Medulla oblongata (tissue), 1 donor: ENCODE measurements around the gene PIGO.

Source experiments
- DNase-seq: peaks from one replicate; pipeline ENCODE4 v3.0.0-alpha.2; 2015; ENCODE audit errors: extremely low spot score

PIGO gene

DNA sequence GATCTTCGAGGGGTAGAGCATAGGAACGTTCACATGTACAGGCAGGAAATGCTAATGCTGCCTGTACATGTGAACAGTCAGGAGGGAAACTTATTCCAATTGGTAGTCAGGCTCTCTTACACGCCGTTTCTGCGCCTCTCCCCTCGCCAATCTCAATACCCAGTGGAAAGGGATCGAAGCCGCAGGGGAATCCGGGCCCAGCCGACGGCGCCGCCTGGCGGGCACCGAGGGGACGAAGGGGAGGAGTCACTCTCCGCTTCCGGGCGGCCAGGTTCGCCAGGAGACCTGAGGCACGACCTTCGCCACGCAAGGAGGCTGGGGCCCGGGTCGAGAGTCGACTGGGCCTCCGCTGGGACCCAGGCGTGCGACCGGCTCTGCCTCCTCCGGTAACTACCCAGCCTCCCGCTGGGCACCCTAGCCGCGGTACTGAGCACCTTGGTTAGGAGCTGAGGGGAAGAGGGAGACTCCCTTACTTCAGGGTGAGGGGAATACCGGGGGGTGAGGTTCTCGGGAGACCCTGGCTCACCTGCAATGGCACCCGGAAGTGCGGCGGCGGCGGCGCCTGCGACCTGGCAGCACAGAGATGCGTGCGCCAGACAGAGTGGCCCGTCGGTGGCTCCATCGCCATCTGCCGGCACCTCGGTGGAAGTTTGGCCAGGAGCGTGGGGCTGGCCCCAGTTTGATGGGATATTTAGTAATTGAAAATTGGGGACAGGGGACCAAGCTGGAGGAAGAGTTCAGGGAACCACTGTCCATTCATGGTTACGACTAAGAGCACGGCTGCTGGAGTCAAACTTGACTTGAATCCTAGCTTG, at the start of gene PIGO:
TSS of gene PIGO (minus strand) at position 557 of the 815 bp plus-strand sequence. CDS start 1,026 bp downstream, outside the sequence.
- peak; percentile 86 for DNase-seq

DNA sequence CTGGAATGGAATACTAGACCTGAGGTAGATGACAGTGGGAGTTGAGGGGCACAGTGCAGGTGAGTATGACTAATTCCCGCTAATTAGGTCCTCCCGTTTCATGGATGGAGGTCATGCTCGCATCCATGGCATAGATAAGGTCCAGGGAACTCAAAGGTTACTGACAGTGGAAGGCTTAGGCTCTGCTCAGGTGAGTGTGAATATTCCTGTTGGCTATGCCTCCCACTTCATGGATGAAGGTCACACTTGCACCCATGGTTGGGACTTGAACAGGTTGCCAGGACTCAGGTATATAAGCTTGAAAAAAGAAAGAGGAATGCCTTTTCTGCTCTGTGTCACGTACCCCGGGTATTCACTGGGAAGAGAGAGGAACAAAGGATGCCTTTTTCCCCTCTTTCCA, 45.6 kb upstream of the PIGO start:
- no peak for DNase-seq

DNA sequence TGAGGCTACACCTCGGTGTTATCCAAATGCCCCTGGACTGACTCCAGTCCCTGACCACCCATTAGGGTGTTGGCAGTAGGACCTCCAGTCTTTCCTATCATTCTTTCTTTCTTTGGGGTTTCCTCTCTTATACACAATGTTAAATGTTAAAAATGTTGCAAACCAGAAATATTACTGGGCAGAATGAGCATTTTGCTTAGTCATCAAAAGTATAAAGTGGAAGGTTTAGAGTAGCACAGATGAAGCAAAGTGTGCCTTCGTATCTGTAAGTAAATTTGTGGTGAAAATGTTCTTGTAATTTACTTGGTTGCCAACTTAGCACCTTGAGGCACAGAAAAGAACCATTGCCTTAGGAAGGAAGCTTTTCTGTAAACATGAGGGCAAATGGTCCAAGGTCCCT, 43.7 kb upstream of the PIGO start:
- DNase-seq, result no peak

DNA sequence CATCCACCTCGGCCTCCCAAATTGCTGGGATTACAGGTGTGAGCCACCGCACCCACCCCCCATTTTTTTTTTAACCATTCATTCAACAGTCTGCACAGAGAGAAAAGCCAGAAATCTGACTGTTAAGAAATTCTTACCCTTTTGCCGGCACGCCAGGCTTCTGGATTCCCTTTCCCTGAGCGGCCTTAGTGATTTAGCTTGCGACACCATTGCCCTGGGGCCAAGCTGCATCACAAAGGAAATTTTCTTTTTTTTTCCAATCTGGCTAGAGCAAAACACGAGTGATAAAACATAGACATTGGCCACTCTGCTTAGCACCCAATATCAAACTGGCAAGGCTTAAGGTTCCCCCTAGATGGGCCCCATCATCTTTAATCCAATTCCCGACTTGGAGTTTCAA, 40.5 kb upstream of the PIGO start:
- no peak for DNase-seq

DNA sequence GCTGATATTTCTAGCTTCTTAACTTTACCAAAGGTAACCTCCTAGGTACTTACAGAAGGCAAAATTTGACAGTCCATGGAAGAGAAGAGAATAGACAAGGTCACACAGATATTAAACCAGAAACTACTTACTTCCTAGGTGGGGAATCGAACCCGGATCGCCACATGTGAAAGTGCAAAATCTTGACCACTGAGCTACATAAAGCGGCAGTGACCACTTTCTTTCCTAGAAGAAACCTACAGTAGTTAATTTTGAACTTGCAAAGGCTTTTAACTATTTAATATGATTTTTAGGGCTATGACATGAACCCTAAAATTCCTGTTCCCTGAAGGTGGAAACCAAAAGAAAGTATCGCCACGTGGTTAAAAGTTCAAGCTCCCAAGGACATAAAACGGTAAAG, 39.6 kb upstream of the PIGO start:
- no peak for DNase-seq

DNA sequence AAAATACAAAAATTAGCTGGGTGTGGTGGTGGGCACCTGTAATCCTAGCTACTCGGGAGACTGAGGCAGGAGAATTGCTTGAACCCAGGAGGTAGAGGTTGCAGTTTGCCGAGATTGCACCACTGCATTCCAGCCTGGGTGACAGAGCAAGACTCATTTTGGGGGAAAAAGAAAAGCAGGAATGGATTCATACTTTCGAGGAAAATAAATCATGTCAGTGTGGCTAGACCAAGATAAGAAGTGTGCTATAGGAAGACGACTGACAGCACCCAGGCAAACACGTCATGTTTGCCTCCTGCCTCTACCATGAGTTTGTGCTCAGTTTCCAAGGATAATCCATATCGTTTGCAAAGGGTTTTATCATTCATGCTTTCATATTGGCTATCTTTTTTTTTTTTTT, 38.5 kb upstream of the PIGO start:
- DNase-seq, result no peak

DNA sequence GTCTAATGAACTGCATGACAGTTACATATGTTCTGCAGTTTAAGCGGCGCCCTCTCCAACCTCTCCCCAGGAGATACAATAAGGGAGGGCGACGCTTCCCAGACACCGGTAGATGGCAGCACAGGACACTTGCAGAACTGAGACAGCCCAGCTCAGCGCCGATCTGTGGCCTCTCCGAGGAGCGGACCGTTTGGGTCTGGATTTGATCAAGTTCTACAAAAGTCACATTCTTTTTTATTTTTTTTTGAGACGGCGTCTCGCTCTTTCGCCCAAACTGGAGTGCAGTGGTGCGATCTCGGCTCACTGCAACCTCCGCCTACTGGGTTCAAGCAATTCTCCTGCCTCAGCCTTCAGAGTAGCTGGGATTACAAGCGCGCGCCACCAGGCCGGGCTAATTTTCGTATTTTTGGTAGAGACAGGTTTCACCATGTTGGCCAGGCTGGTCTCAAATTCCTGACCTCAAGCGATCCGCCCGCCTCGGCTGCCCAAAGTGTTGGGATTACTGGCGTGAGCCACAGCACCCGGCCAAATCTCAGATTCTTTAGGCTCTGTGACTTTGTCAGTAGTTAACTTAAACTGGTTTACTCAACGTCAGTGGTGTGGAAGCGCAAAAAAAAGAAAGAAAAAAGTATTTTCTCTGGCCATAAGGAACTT, 20.6 kb upstream of the PIGO start:
- DNase-seq, result peak; percentile 97

DNA sequence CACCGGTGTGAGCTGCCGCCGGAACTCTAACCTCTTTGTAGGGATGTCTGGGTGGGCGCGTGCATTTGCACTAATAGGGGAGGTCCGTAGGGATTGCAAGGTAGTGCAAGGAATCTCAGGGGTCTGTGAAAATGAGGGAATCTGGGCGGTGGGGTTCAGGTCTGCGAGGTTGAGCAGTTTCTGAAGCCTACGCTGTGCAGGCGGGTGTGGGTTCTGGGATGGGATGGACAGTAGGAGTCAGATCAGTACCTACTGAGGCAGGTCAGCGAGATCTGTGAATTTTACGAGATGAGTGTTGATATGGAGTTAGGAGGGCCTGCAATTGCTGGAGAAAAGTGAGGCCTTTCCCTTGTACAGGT, 20.1 kb upstream of the PIGO start:
- DNase-seq, result no peak

DNA sequence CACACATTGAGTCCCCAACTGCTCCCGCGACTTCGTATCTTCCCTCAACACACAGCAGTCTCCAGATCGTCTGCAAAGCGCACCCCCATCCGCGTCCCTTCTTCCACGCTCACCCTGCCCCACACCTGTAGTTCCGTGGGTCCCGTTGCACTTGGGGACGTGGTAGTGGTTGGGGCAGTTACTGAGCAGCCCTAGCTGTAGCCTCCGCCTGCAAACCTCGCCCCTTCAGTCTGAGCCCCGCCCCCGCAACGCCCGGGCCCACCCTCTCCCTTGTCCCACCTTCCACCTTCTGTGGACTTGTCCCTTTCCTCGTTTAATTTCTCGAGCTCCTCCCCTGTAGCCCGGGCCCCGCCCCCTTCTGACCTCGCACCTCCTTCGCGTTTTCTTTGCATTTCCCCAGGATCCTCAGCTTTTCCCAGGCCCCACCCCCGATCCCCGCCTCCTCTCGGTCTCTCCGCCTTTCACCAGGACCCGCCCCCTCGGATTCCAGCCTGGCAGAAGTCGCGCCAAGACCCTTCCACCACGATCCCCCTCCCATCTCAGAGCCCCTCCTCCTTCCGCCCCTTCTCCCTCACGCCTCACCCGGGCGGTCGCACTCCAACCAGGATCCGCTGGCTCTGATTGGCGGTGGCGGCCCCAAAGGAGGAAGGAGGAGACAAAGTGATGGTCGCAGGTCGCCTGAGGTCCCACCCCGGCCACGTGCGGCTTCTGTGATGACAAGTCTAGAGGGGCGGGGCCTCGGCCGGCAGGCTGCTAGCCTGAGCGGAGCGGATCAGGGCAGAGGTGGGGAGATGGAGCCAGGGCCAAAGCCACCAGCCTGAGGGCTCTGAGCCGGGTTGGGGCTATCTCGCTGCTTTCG, 19.5 kb upstream of the PIGO start, which contains the start of gene ATOSB:
TSS of gene ATOSB (minus strand) at position 183 of the 859 bp plus-strand sequence. CDS start 7,588 bp downstream, outside the sequence.
- peak; percentile 91 for DNase-seq

DNA sequence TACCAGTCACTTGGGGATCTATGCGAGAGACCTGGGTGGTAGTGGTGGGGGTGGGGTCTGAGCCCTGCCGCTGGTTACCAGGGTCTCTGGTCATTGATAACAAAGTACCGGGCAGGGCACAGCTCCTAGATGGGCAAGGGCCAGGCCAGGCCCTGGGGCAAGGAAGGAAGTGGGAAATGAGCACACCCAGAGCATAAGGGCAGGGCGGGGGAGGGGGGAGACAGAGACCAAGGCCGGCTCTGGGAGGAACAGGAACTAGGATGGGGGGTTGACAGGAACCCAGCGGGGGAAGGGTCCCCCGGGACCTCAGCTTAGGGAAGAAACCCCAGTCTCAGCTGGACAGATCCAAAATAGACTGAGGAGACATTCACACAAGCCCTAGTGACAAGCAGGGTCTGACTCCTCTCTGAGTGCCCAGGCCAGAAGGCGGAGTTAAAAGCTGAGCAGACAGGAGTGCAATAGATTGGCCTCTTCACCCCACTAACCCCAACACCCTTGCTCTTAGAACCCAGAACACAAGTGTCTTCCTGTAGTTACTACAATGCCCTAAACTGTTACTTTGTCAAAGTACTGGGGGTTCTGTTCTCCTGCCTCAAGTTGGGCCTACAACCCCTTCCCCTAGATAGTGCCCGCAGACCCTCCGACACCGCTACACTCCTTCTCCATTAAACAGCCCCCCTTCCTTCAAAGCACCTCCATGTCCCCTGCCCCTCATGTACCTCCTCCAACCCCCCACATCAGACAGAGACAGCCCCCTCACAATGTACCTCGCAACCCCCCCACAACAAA, 18.6 kb upstream of the PIGO start:
- DNase-seq, result peak; percentile 67

DNA sequence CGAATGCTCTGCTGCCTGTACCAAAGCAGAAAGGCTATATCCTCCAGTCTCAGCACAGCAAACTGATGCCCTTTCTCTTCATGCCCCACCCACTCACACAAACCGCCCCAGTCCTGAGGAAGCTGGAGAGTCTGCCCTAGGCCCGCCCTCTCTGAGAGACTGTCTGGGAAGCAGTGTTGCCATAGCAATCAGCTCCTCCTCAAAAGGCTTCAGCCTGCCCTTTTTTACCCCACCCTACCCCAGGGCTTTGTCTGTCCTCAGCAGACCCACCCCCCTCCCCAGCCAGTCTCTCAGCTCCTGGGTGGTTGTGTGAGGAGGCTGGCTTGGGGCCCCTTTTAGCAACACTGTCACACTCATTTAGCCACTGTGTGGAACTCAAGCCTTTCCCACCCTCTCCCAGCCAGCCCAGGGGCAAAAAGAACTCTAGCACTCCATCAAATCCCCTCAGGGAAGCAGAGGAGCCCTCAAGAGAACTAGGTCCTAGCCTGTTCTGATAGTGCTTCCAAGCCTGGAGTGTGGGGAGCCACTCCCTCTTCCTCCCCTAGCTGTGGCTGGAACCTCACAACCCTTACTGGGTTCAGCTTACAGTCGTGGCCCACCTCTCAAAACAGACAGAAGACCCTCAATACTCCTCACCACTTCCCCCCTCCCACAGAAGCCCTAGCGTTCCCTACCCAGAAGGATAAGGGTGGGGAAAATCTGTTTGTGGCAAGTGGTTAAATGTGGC, 17.9 kb upstream of the PIGO start:
- DNase-seq, result peak; percentile 94

DNA sequence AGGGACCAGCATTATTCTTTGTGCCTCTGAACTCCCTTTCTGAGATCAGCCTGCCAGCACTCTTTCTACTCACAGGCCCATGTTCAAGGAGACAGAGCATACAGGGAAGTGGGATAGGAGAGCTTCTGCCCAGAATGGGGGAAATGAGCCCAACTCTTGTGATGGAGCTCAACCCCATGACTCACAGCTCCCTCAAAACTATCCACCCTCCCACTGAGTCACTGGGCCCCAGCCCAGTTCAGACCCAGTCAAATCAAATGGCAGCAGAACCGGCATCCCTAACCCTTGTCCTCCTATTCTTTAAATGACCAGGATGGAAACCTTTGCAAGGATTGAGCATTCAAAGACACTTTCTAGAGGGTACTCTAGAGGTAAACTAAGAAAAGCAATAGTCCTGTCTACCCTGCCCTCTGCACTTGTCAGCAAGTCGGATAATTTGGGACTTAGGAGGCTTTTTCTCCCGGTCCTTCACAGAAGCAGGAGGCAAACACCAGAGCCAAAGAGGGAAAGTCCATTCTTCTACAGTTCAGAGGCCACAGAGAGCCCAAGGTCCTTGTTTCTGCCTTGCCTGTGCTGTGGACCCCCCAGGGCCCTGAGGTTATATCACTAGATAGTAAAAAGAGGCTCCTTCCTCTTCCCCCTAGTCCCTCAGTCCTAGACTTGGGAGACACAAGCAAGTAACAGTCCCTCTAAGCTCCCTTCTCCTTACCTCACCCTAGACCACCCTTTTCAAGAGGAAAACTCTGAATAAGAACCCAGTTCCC, 16.0 kb upstream of the PIGO start:
- DNase-seq, result peak; percentile 59

DNA sequence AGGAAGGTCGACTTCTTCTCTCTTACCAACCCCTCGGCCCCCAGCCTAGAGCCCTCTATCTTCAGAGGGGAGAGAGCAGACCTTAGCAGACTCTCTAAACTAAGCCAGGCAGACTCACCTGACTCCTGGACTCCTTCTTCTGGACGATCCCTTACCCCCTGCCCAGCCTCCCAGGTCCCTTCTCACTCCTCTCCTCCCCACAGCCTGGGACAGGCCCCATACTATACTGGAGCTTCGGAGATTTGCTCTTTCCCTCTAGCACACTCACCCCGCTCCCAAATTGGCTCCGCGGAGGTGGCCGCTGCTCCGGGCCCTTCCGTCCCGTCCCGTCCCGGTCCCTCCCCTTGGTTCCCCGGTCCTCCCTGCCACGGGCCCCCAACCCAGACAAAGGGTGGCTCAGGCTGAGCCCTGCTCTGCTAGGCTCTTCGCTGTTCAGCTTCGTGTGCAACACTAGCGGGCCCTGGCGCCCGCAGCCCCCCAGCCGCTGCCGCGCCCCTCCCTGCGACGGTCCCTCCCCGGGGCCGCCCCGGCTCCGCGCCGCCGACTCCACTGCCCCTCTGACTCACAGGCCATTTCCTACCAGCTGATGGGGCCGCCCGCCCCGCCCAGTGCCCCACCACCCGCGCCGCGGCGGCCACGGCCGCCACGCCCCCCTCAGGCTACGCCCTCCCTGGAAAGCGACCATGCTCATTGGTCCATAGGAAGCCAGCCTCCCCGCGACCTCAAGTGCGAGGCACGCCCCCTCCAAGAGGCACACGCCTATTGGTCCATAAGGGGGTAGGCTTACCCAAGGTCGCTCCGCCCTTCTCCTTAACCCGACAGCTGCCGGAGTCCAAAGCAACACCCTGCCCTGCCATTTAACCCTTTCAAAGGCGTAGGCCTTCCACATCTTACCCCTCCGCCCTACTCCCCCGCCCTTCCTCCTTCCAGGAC, 14.9 kb upstream of the PIGO start:
- DNase-seq, result peak; percentile 99

DNA sequence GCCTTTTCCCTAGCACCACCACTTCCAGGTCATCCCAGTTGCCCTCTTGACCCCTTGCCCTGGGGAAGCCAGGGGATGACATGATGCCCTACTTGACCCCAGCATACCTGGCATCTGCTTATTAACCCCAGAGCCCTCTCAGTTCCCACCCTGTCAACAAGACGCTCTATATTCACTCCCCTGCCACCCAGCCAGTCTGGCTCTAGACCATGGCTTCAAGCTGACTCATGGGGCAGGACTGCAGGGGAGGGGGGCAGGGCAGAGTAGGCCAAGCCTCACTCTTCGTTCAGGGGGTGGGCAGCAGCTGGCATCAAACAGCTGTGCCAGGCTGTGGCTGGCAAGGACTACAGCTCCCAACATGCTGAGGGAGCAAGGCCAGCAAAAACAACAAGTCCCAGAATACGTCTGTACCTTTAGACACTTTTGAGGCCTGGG, 14.0 kb upstream of the PIGO start:
- DNase-seq, result peak; percentile 78

DNA sequence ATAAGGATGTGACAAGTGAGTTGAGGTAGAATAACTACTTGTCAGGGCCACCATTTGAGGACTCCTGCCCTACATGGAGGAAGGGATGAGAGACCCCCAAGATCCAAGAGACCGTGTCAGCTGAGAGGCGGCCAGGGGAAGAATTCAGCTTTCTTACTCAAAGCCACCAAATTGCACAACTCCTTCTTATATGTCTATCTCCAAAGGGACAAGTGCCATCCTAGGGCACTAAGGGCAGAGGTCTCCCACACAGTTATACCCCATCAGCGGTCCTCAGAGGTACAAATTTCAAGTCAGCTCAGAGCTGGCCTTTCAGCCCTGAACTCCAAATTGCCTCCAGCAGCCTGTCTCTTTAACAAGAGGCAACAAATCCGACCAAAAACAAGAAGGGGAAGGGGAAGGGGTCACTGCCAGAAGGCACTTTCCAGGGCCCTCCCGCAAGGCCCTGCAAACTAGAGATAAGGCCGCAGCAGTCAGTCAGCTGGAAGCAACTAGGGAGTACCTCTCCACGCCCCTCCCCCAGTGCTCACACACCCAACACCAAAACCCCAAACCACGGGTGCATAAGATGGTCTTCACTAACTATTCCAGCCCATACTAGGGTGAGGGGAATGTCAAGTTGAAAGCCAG, 12.7 kb upstream of the PIGO start:
- DNase-seq, result no peak

DNA sequence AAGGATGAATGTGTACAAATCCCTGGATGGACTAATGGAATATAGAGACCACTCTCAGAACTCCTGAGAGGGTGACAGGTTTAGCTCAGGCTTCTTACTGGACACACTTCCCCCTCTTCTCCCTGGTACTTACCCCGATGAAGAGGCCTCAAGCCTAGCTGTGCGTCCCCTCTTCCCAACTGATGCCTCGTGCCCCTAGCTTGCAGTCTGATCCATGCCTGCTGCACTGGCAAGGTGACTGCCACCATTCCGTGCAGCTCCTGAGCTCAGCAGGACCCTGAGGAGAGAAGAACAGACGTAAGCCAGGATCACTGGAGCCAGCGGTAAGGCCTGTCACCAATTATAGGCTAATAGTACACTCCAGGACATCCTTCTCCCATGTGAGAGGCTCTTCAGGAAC, 12.1 kb upstream of the PIGO start:
- DNase-seq, result no peak

DNA sequence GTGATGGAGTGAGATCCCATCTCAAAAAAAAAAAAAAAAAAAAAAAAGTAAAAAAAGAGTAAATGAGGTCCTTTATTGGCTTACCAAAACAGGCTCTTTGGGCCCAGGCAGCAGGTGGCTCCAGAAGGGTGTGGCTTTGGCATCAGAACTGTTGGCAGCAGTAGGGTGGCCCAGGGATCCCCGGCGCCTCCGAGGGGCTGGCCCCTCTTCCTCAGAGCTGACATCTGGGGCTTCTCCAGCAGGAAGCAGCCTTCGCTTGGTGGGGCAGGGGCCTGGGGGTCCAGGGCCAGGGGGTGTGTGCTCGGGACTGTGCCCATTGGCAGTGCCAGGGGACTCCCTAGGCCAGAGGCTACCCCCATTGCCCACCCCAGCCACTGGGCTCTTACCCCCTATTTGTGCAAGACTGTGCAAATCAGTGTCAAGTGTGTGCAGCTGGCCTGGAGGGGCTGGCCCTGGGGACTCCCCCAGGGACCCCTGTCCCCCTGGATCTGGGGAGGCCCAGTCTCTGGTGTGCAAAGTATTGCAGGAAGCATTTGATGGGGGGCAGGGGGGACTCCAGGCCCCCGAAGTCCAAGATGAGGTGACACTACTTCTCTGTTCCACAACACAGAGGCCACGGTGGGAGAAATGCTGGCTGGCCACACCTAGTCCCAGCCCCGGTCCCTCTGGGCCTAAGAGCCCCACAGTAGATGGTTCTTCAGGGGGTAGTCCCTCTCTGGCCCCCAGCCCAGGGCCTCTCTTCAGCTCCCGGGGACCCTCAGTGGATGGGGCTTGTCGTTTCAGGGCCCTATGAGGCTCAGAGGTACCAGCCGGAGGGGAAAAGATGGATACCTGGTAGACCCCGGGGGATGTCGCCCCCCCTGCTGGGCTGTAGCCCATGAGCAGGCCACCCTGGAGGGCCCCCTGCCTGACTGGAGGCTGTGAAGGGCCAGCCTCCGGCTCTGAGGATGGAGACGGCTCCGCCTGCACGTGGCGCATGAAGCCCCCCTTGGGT, 11.2 kb upstream of the PIGO start:
- DNase-seq, result no peak
